ENCODE results near the gene ABCA1. TPM values are rescaled to one million over a fixed set of nuclear protein-coding genes. Genes with fewer than 3 reads are reported as not detected.

ABCA1 gene
- polyA plus RNA-seq, 1 experiment: 29.6 TPM

DNA sequence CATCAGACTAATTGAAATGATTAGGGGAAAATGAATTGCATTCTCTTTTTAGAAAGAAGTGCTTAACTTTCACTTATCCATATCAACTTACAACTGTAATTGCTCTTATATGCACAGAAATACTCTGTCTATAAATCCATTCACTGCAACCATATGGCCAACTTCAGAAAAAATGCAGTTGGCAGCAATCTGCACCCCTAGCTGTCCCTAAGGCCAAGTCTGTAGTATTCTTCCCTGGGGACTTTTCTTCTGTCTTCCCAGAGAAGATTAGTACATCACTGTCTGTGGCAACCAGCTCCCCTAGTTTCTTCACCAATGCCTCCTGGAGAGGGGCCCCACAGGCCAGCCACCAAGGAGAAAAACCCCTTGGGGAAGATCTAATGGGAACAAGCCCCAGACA, 45.4 kb downstream of the ABCA1 start:
- H3K27ac ChIP-seq (ENCODE audit: low read depth, low read length): no peak overlapping the region
- no peak for DNase-seq (ENCODE audit: low read depth, low spot score)
- no peaks in the 10 kb centered on the region for H3K27me3 ChIP-seq (ENCODE audit: control insufficient read depth, insufficient read depth, low read length)
- ChIA-PET POLR2A (no interaction called here), CTCF (interaction anchor here (1.7 kb wide), 1 partner anchor 10 kb away, joined by 4 read pairs; no protein-coding TSS in a partner anchor)
- TF ChIP-seq CTCF (IDR thresholded peaks at IDR 0.05; ENCODE audit: low read depth, low read length): no peak
- H3K4me3 ChIP-seq (ENCODE audit: low read depth, low read length): no peak overlapping the region
- H3K9me3 ChIP-seq (ENCODE audit: control insufficient read depth, insufficient read depth, low read length): no peaks in the 10 kb centered on the region

- Histone ChIP-seq H3K27me3 (ENCODE audit: control insufficient read depth, insufficient read depth, low read length) (no peaks in the 10 kb centered on the region), H3K27ac (ENCODE audit: low read depth, low read length) (no peak overlapping the region), H3K9me3 (ENCODE audit: control insufficient read depth, insufficient read depth, low read length) (no peaks in the 10 kb centered on the region), H3K4me3 (ENCODE audit: low read depth, low read length) (no peak overlapping the region)
- DNase-seq (ENCODE audit: low read depth, low spot score): no peak
- ChIA-PET POLR2A (no interaction called here), CTCF (no interaction called here)
- TF ChIP-seq CTCF (IDR thresholded peaks at IDR 0.05; ENCODE audit: low read depth, low read length): no peak
These were observed 45.9 kb downstream of the ABCA1 start for GRCh38 chr9:104882086-104882485.

DNA sequence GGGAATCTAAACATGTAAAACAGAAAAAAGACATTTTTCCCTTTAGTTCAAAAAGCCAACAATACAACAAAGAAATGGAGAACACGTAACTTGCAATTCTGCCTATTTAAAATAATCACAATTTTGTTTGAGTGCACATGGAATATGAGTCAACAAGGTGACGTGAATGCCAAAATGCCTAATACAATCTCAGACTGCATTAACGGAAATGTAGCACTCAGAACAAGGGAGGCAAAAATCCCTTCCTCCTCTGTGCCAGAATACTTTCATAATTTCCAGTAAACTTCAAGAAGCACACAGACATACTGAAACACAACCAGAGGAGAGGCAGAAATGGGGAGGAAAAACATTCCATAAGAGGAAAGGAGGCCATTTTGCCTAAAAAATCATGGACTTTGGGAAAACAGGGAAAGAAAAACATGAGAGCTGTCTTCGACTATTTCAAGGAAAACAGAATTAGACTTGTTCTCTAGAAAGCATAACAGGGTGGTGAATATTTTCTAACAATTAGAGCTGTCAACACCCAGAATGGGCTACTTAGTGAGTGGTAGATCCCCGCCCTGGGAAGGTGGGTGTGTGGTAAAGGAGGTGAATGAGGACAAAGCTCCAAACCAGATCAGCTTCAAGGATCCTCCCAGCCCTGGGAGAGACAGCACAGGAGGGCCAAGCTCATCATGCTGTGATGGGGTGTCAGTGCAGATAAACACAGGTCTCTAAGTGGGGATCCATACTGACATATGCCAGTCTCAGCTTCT, 48.2 kb downstream of the ABCA1 start:
- peak overlapping the region; percentile 69 for H3K27ac ChIP-seq (ENCODE audit: low read depth, low read length)

GRCh38 chr9:104876587-104876986, 51.4 kb downstream of the ABCA1 start:
- ChIA-PET CTCF (interaction anchor here (0.8 to 1.3 kb wide), 2 partner anchors 13 to 14 kb away, joined by 5 to 6 read pairs; no protein-coding TSS in a partner anchor), POLR2A (no interaction called here)
- Histone ChIP-seq H3K9me3 (ENCODE audit: control insufficient read depth, insufficient read depth, low read length) (no peaks in the 10 kb centered on the region), H3K27me3 (ENCODE audit: control insufficient read depth, insufficient read depth, low read length) (no peaks in the 10 kb centered on the region), H3K27ac (ENCODE audit: low read depth, low read length) (no peak overlapping the region), H3K4me3 (ENCODE audit: low read depth, low read length) (no peak overlapping the region)
- no peak for TF ChIP-seq CTCF (IDR thresholded peaks at IDR 0.05; ENCODE audit: low read depth, low read length)
- DNase-seq (ENCODE audit: low read depth, low spot score): no peak

More for the DNA sequence above, 48.2 kb downstream of the ABCA1 start:
- POLR2A ChIA-PET: no interaction called here
- H3K4me3 ChIP-seq (ENCODE audit: low read depth, low read length): no peak overlapping the region
- TF ChIP-seq CTCF (IDR thresholded peaks at IDR 0.05; ENCODE audit: low read depth, low read length): no peak
- no peak for DNase-seq (ENCODE audit: low read depth, low spot score)
- no peaks in the 10 kb centered on the region for H3K27me3 ChIP-seq (ENCODE audit: control insufficient read depth, insufficient read depth, low read length)
- CTCF ChIA-PET: interaction anchor here (1.3 kb wide), 1 partner anchor 16 kb away, joined by 7 read pairs; no protein-coding TSS in a partner anchor
- H3K9me3 ChIP-seq (ENCODE audit: control insufficient read depth, insufficient read depth, low read length): no peaks in the 10 kb centered on the region

DNA sequence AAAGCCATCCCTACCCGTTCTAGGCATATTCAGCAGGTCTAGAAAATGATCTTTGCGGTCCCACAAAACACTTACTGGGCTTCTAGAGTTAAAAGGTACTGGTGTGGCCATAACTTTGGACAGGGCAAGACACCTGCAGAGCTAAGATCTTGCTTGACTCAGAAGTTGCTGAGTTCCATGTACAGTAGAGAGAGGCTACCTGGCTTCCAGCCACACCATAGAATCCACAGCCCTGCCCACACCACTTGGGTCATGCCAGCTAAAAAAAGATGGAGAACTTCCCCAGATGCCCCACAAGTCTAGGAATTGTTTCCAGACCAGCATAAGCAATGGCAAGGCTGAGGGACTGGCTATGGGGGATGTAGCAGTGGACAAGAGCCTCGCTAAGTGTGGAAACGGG, 52.1 kb downstream of the ABCA1 start:
- no peak for TF ChIP-seq CTCF (IDR thresholded peaks at IDR 0.05; ENCODE audit: low read depth, low read length)
- Histone ChIP-seq H3K9me3 (ENCODE audit: control insufficient read depth, insufficient read depth, low read length) (no peaks in the 10 kb centered on the region), H3K27me3 (ENCODE audit: control insufficient read depth, insufficient read depth, low read length) (no peaks in the 10 kb centered on the region), H3K4me3 (ENCODE audit: low read depth, low read length) (no peak overlapping the region), H3K27ac (ENCODE audit: low read depth, low read length) (no peak overlapping the region)
- CTCF ChIA-PET: interaction anchor here (1.3 kb wide), 1 partner anchor 13 kb away, joined by 6 read pairs; no protein-coding TSS in a partner anchor
- DNase-seq (ENCODE audit: low read depth, low spot score): no peak
- POLR2A ChIA-PET: interaction anchor here (0.6 kb wide), 1 partner anchor 516 kb away, joined by 8 read pairs; no protein-coding TSS in a partner anchor
